T47D (cell line): ENCODE results near the gene NDUFS6.

Experiments used
- DNase-seq, 2 experiments: peaks; one replicate each; pipeline versions ENCODE4 v3.0.0 to v3.0.0-alpha.2; 2011 to 2012; ENCODE audit warnings: low read depth in 1 of 2, low spot score in 1 of 2
- JUND ChIP-seq: IDR thresholded peaks from 2 replicates; pipeline ENCODE4 v1.6.1; 2012; ENCODE audit warnings: low read depth
- in situ Hi-C: cut with HindIII; loops from 2 replicates; pipeline ENCODE4 v1.10.0; 2016; ENCODE audit warnings: low sequenced_read_pairs, low pct_unique_long_range_greater_than_20kb

NDUFS6 gene

GRCh38 chr5:1760656-1761452, 40.4 kb upstream of the NDUFS6 start:
- DNase-seq, result no peak
- in situ Hi-C loops, result no loop called here
- TF ChIP-seq JUND, result no peak

- no peak for TF ChIP-seq JUND
- no peak for DNase-seq
- in situ Hi-C loops, result no loop called here
These were observed 39.8 kb upstream of the NDUFS6 start for GRCh38 chr5:1761453-1761755.

GRCh38 chr5:1762121-1762882, 38.9 kb upstream of the NDUFS6 start:
- TF ChIP-seq JUND, result no peak
- no peak for DNase-seq
- in situ Hi-C loops, result no loop called here

GRCh38 chr5:1762883-1763547, 38.2 kb upstream of the NDUFS6 start:
- in situ Hi-C loops, result no loop called here
- TF ChIP-seq JUND, result no peak
- no peak for DNase-seq

- in situ Hi-C loops, result no loop called here
- DNase-seq, result peak; percentile 70 to 87
- no peak for TF ChIP-seq JUND
These were observed 37.7 kb upstream of the NDUFS6 start for GRCh38 chr5:1763548-1763911.

- in situ Hi-C loops, result no loop called here
- DNase-seq, result no peak
- no peak for TF ChIP-seq JUND
These were observed 37.1 kb upstream of the NDUFS6 start for GRCh38 chr5:1763960-1764605.

- in situ Hi-C loops, result no loop called here
- no peak for TF ChIP-seq JUND
These were observed 36.6 kb upstream of the NDUFS6 start for GRCh38 chr5:1764606-1764960.

GRCh38 chr5:1765141-1765879, 35.9 kb upstream of the NDUFS6 start:
- in situ Hi-C loops, result no loop called here
- no peak for DNase-seq
- TF ChIP-seq JUND, result no peak

More at GRCh38 chr5:1764606-1764960, 36.6 kb upstream of the NDUFS6 start:
- no peak for DNase-seq

- no peak for TF ChIP-seq JUND
- in situ Hi-C loops, result no loop called here
- DNase-seq, result no peak
These were observed 35.3 kb upstream of the NDUFS6 start for GRCh38 chr5:1765880-1766235.

GRCh38 chr5:1767524-1768282, 33.5 kb upstream of the NDUFS6 start:
- no peak for DNase-seq
- no peak for TF ChIP-seq JUND
- in situ Hi-C loops, result no loop called here

GRCh38 chr5:1768283-1769000, 32.8 kb upstream of the NDUFS6 start:
- in situ Hi-C loops, result no loop called here
- no peak for TF ChIP-seq JUND
- no peak for DNase-seq
